SJSA1 (cell line): ENCODE results near the gene PARD3B. TPM values are rescaled to one million over a fixed set of nuclear protein-coding genes. Genes with fewer than 3 reads are reported as not detected.

Experiments used
- DNase-seq, 2 experiments: peaks; one replicate each; pipeline ENCODE4 v3.0.0-alpha.2; 2015 to 2020; ENCODE audit warnings: low spot score in 2 of 2, low read depth in 1 of 2
- H3K27ac ChIP-seq: fragments of 250-450 bp; sonication (Bioruptor Pico); 2 replicates; pipeline ENCODE4 v1.5.1; 2020; ENCODE audit warnings: mild to moderate bottlenecking, moderate library complexity
- H3K27me3 ChIP-seq: fragments of 250-450 bp; sonication (Bioruptor Pico); replicated peaks from 2 replicates; pipeline ENCODE4 v1.5.1; 2020; ENCODE audit warnings: mild to moderate bottlenecking, moderate library complexity
- H3K36me3 ChIP-seq: fragments of 250-450 bp; sonication (Bioruptor Pico); 2 replicates; pipeline ENCODE4 v1.5.1; 2020; ENCODE audit warnings: mild to moderate bottlenecking
- H3K4me1 ChIP-seq: fragments of 250-450 bp; sonication (Bioruptor Pico); replicated peaks from 2 replicates; pipeline ENCODE4 v1.6.1; 2021; ENCODE audit warnings: mild to moderate bottlenecking
- H3K4me3 ChIP-seq: fragments of 250-450 bp; sonication (Bioruptor Pico); 2 replicates; pipeline ENCODE4 v1.5.1; 2020; ENCODE audit warnings: mild to moderate bottlenecking
- H3K9me3 ChIP-seq: fragments of 250-450 bp; sonication (Bioruptor Pico); replicated peaks from 2 replicates; pipeline ENCODE4 v1.5.1; 2020; ENCODE audit warnings: mild to moderate bottlenecking
- total RNA-seq: library from RNA; depleted of rRNA; stranded (reverse); fragments of >200 nt; shearing (Covaris generic); gene quantifications from 2 replicates; pipeline ENCODE4 v1.2.3, GENCODE V29; 2014

PARD3B gene
- total RNA-seq, 1 experiment from 2014 or later: 10.6 TPM

DNA sequence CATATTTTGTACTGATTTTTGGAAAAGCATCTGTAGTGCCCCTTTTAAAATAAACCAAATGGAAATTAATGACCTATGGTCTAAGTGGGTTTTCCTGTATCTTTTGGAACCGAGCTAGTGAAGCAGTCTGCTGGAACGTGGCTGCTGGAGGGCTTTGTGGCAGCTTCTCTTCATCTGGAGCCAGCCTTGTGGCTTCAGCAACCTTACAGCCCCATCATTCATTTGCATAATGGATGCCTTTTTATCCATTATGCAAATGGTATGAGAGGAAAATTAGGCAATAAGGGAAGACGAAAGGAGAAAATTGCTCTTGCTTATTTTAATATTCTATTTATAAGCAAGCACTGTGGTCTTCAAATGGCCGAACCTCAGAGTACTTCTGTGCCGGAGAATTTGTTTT is 421.0 kb downstream of the PARD3B start:
- Histone ChIP-seq H3K27me3 (no peaks in the 10 kb centered on the region), H3K4me3 (no peak overlapping the region), H3K4me1 (no peaks in the 10 kb centered on the region), H3K9me3 (no peaks in the 10 kb centered on the region), H3K36me3 (no peaks in the 10 kb centered on the region), H3K27ac (no peak overlapping the region)
- no peak for DNase-seq

DNA sequence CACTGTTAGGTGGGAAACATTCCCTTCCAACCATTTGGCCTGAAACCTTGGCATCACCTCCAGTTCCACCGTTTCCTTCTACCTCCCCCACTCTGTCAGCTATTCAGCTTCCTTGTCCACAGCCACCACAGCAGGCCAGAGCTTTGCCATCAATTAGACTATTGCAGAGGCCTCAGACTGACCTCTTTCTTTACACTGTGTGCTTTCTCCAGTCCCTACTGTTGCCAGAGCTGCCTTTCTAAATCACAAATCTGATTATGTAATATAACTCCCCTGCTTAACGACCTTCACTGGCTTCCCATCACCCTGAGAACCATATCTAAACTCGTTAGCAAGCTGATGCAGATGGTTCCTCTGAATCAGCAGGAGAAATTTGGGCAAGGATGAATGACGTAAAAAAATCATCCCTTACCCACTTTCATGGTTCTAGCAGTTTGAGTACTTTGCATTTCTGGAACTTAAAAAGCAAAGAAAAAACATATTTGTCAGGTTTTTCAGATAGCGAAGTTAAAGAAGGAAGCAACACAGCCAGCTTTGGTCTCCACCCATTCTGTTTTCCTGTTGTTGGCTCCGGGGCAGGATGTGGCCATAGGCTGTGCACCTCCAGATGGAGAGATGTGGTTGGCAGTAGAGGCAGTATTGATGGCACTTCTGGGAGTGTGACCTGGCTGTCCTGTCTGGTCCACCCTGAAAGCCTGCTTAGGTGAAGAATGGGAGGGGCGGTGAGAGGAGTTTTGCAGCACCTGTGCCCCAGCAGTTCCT is 422.1 kb downstream of the PARD3B start:
- Histone ChIP-seq H3K4me1 (no peaks in the 10 kb centered on the region), H3K27ac (no peak overlapping the region), H3K36me3 (no peaks in the 10 kb centered on the region), H3K4me3 (no peak overlapping the region), H3K9me3 (no peaks in the 10 kb centered on the region), H3K27me3 (no peaks in the 10 kb centered on the region)
- DNase-seq: no peak

DNA sequence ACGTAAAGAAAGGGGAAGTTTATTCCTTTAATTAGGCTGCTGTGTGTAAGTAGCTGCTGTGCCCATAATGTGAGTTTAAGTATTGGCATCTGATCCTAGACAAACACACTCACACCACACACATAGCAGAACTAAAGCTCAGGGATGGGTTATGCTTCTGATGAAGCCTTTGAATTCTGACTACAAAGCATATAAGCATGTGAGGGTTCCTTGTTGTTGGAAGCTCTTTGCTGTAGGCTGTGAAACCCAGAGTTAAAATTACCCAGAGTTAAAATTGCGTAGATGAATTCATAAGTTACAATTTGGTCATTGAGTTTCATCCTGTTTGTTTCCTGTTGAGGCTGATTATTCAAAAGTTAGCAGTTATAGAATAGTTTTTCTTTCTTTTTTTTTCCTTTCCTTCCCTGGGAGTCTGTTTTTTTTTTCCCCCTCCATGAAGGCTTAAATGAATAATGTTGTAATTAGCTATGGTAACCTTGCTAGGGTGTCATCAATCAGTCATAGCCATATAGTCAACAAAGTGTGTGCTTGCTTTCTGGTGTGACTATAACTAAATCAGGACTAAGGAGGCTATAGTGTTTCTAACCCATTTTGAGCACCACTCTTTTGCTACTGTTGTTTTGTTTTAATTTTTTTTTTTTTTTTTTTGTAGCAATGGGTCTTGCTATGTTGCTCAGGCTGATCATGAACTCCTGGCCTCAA is 426.1 kb downstream of the PARD3B start:
- Histone ChIP-seq H3K27ac (no peak overlapping the region), H3K9me3 (no peaks in the 10 kb centered on the region), H3K4me3 (no peak overlapping the region), H3K27me3 (no peaks in the 10 kb centered on the region), H3K36me3 (no peaks in the 10 kb centered on the region), H3K4me1 (no peaks in the 10 kb centered on the region)
- no peak for DNase-seq

DNA sequence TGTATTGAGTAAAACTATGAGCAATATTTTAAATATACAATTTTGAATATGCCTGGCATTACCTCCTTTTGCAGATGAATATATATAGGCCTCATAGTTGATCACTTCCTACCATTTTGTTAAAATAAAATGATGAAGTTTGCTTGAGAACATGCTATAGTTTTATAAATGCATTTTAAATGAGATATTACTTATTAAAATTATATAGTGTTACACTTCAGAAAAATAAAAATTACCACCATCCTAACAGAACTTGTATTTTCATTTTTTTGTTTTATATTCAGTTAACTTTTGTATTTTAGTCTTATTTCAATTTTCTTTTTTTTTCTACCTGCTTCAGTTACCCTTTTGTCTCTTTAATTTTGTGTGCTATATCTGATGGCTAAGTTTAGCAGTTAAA is 426.9 kb downstream of the PARD3B start:
- no peaks in the 10 kb centered on the region for H3K9me3 ChIP-seq
- no peak overlapping the region for H3K4me3 ChIP-seq
- no peak for DNase-seq
- H3K27ac ChIP-seq: no peak overlapping the region
- H3K36me3 ChIP-seq: no peaks in the 10 kb centered on the region
- no peaks in the 10 kb centered on the region for H3K27me3 ChIP-seq
- H3K4me1 ChIP-seq: no peaks in the 10 kb centered on the region

DNA sequence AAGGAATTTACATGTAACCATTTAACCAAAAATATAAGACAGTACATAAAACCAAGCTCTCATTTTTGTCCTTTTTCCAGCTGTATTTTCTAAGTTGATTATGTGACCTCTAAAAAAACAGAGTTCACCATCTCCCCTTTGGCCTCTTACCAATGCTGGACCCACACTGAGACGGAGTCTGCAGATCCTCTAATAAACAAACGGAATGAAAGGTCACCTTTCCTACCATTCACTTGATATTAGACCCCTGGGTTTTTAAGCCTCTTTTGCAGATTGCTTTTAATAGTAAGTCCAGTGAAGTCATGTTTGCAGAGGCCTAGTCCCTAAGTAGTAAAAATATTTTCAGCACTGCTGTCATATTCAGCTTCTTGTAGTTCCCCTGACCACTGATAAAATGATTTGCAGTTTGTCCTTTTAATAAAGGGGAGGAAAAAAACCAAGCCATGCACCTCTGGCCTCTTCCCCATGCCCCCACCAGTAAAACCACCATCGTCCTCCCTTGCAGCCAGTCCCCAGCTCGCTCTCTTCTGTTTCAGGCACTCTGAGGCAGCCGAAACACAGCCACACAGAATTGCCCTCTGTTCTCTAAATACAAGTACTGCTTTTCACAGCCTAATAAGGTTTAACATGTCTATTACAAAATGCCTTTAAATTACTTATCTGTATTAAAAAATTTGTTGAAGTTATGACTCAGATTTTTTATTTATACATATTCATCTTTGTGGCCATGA is 427.5 kb downstream of the PARD3B start:
- Histone ChIP-seq H3K4me1 (no peaks in the 10 kb centered on the region), H3K4me3 (no peak overlapping the region), H3K36me3 (no peaks in the 10 kb centered on the region), H3K27me3 (no peaks in the 10 kb centered on the region), H3K9me3 (no peaks in the 10 kb centered on the region), H3K27ac (no peak overlapping the region)
- no peak for DNase-seq

DNA sequence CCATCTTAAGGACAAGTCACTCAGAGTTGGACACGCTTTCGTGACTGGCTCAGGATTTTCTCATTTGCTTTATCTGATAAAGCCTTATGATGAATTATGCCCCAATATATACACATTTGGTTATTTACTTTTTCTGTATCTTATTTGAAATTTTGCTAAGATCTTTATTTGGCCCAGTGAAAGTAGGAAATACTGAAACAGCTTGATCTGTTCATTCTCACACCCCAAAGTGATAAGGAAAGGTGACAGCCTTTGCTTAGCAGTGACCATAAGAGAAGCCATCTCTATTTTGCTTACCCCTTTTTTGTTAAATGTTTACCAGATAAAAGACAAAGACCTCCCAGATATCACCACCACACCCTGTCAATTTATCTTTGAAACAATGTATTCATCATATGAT is 428.3 kb downstream of the PARD3B start:
- Histone ChIP-seq H3K36me3 (no peaks in the 10 kb centered on the region), H3K4me3 (no peak overlapping the region), H3K27me3 (no peaks in the 10 kb centered on the region), H3K4me1 (no peaks in the 10 kb centered on the region), H3K9me3 (no peaks in the 10 kb centered on the region), H3K27ac (no peak overlapping the region)
- DNase-seq: no peak

DNA sequence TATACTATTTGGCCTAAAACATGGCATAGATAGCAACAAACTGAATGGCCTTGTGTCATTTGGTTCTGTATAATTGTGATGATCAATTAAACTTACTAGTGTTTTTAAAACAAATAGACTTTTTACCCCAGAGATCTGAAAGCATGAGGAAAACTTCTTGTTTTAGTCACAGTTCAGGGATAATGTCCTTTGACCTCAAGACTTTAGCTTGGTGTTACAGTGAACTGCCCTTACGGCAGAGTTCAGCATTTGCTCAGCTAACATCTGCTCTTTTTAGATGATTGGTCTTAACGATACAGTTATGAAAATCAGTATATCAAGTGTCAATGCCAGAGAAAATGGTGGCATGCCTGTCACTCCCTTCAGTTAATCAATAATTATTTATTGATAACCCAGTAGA is 429.2 kb downstream of the PARD3B start:
- H3K27me3 ChIP-seq: no peaks in the 10 kb centered on the region
- no peaks in the 10 kb centered on the region for H3K36me3 ChIP-seq
- H3K27ac ChIP-seq: no peak overlapping the region
- H3K4me1 ChIP-seq: no peaks in the 10 kb centered on the region
- H3K4me3 ChIP-seq: no peak overlapping the region
- DNase-seq: no peak
- no peaks in the 10 kb centered on the region for H3K9me3 ChIP-seq

DNA sequence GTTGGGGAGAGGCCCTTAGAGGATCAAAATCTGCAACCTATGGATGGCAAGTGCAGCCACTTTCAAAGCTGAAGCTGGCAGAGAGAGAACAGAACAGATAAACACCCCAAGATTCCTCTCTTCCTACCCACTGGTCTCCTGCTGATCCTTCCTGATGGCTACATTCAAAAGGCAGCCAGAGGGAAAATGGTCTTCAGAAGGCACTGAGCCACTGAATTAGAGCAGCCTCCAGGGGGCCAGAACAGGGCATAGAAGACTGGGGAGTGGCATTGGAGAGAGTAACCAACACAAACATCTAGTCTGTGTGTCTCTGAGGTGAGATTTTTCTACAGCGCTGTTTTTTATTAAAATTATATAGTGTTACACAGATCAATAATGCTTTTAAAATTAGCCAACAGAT is 432.6 kb downstream of the PARD3B start:
- H3K9me3 ChIP-seq: no peaks in the 10 kb centered on the region
- DNase-seq: no peak
- no peaks in the 10 kb centered on the region for H3K27me3 ChIP-seq
- H3K4me3 ChIP-seq: no peak overlapping the region
- H3K36me3 ChIP-seq: no peaks in the 10 kb centered on the region
- H3K4me1 ChIP-seq: no peaks in the 10 kb centered on the region
- no peak overlapping the region for H3K27ac ChIP-seq

DNA sequence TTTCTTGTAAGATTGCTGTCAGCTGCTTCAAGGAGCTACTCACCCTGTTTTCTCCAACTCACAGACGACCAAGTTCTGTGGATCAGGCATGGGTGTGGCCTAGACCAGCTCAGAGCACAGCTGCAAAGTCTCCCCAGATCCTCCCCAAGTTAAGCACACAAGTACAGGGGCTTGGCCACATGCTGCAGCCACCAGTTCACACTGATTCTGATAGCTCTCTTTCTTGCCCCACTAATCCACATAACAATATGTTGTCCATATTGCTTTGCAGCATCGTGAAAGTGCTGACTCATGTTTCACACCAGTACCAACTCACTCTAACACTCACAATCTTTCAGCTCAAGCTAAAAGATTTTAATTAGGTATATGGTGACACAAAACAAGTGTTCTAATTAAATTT is 437.0 kb downstream of the PARD3B start:
- H3K36me3 ChIP-seq: no peaks in the 10 kb centered on the region
- H3K9me3 ChIP-seq: no peaks in the 10 kb centered on the region
- no peaks in the 10 kb centered on the region for H3K27me3 ChIP-seq
- H3K27ac ChIP-seq: no peak overlapping the region
- DNase-seq: no peak
- H3K4me1 ChIP-seq: no peaks in the 10 kb centered on the region
- no peak overlapping the region for H3K4me3 ChIP-seq

DNA sequence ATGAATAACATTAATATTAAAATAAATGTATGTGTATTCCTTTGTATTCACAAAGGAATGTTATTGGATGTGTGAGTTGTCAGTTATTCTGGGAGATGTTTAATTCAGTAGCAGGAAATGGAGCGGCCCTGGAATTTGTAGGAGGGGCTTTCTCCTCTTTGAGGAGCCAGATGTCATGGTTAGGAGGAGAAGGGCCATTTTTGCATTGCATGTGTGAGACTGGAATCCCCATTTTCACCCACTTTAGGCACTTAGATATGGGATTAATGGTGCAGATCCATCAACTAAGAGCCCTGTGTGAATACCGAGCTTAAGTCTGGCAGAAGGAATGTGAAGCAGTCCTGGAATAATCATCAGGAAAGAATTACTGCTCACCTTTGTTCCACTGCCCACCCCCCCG is 439.2 kb downstream of the PARD3B start:
- Histone ChIP-seq H3K27me3 (no peaks in the 10 kb centered on the region), H3K4me1 (no peaks in the 10 kb centered on the region), H3K4me3 (no peak overlapping the region), H3K36me3 (no peaks in the 10 kb centered on the region), H3K9me3 (no peaks in the 10 kb centered on the region), H3K27ac (no peak overlapping the region)
- DNase-seq: no peak

DNA sequence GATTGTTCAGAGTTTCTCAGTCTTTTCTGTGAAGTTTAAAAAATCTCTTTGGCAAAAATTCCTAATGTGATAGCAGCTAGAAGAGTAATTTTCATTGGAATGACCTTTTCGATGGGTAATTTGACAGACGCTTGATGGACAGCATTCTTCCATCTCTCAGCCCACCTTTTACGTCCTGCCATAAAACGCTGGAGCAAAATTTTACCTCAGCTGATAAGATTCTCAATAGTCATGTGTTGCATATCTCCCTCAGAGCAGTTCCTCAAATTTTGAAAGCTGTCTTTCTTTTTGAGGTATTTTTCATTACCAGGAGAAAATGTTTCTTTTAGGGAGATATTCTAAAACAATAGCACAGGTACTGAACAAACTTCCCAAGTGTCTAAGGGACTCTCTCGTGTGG is 441.4 kb downstream of the PARD3B start:
- H3K36me3 ChIP-seq: no peaks in the 10 kb centered on the region
- no peak overlapping the region for H3K4me3 ChIP-seq
- no peak overlapping the region for H3K27ac ChIP-seq
- H3K4me1 ChIP-seq: no peaks in the 10 kb centered on the region
- no peaks in the 10 kb centered on the region for H3K9me3 ChIP-seq
- DNase-seq: no peak
- H3K27me3 ChIP-seq: no peaks in the 10 kb centered on the region

DNA sequence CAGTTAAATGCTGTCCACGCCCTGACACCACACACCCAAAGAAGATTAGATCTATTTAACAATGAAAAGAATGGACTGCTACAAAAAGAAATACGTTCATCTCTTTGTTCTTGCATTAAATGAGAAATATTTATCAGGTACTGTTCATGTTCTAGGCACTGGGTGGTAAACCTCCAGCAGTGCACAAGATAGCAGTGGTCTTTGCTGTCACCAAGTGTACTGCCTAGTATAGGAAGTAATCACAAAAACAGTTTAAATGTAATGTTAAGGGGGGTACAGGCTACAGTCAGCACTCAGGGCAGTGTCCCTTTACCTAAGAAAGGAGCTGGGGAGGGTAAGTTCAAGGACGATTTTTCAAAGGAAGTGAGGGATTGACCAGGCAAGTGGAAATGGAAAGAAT is 443.6 kb downstream of the PARD3B start:
- DNase-seq: no peak
- no peaks in the 10 kb centered on the region for H3K4me1 ChIP-seq
- H3K27ac ChIP-seq: no peak overlapping the region
- H3K36me3 ChIP-seq: no peaks in the 10 kb centered on the region
- no peaks in the 10 kb centered on the region for H3K9me3 ChIP-seq
- no peaks in the 10 kb centered on the region for H3K27me3 ChIP-seq
- H3K4me3 ChIP-seq: no peak overlapping the region

DNA sequence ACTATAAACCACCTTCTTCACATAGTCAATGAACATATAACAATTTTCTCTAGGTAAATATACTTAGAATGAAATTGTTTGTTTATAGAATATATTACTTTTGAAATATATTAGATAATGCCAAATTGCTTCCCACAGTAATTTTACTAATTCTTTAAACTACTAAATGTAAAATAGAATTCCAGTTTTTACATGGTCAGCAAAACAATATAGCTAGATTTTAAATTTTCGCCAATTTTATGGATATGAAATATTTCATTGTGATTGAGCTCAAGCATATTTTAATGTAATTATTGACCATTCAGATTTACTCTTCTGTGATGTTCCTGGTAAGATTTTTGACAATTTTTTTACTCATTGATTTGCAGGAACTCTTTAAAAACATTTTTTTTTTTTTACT is 444.6 kb downstream of the PARD3B start:
- Histone ChIP-seq H3K4me1 (no peaks in the 10 kb centered on the region), H3K4me3 (no peak overlapping the region), H3K27ac (no peak overlapping the region), H3K9me3 (no peaks in the 10 kb centered on the region), H3K36me3 (no peaks in the 10 kb centered on the region), H3K27me3 (no peaks in the 10 kb centered on the region)
- DNase-seq: no peak

DNA sequence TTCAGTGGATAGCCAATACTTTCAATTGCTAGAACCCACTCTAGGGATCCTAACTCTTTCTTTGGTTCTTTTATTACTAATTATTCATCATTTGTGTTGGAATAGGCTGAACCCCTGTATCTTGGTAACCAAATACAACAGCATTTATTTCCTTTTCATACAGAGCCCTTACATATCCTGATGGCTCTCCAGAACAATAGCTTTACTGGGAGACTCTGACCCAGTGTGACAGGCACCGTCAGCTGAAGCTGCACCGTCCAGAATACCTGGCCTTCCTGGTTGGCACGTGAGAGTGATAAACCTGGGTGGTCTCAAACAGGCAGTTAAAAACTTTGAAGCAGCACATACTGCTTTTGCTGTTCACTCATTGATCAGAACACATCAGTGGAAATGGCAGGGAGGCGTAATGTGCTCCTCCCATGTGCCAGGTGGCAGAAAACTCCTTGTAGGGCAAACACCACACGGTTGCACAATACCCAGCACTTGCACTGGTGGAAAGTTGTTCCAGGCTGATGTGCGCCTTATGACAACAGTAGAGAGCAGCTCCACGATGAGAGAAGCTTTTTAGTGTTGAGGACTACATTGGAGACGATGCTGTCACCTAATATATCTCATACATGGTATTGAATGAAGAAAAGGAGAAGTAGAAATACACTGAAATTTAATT is 456.2 kb downstream of the PARD3B start:
- Histone ChIP-seq H3K9me3 (no peaks in the 10 kb centered on the region; the same call in 1 of the 2 replicates), H3K36me3 (no peaks in the 10 kb centered on the region), H3K27me3 (no peaks in the 10 kb centered on the region), H3K4me1 (no peaks in the 10 kb centered on the region), H3K27ac (no peak overlapping the region), H3K4me3 (no peak overlapping the region)
- no peak for DNase-seq
